Endothelial cell of hepatic sinusoid (primary cell): ENCODE results near the gene VIL1.

Source experiments
- in situ Hi-C: cut with HindIII; loops from 2 replicates; pipeline ENCODE4 v1.10.0; 2017; ENCODE audit warnings: low sequenced_read_pairs

The VIL1 gene

GRCh38 chr2:218394298-218395089, 24.4 kb upstream of the VIL1 start:
- in situ Hi-C loops = no loop called here

- in situ Hi-C loops = no loop called here
Observed at GRCh38 chr2:218395090-218395444, 23.9 kb upstream of the VIL1 start.

- in situ Hi-C loops = no loop called here
Observed at GRCh38 chr2:218395456-218395825, 23.5 kb upstream of the VIL1 start.

- in situ Hi-C loops = no loop called here
Observed at GRCh38 chr2:218395826-218396687, 22.9 kb upstream of the VIL1 start.

GRCh38 chr2:218396688-218397462, 22.0 kb upstream of the VIL1 start:
- in situ Hi-C loops = no loop called here

GRCh38 chr2:218397463-218397819, 21.5 kb upstream of the VIL1 start:
- in situ Hi-C loops = no loop called here

- in situ Hi-C loops = no loop called here
Observed at GRCh38 chr2:218397820-218398436, 21.0 kb upstream of the VIL1 start.

GRCh38 chr2:218398437-218399390, 20.2 kb upstream of the VIL1 start:
- in situ Hi-C loops = no loop called here

- in situ Hi-C loops = loop anchor here (5.0 kb wide), 1 partner anchor 102 kb away; no protein-coding TSS in a partner anchor
Observed at GRCh38 chr2:218399391-218400166, 19.3 kb upstream of the VIL1 start, which contains the start of gene CTDSP1. CTDSP1 (plus strand) TSS chr2:218399868; CDS start chr2:218400091, 223 bp downstream.

- in situ Hi-C loops = loop anchor here (5.0 kb wide), 1 partner anchor 103 kb away; no protein-coding TSS in a partner anchor
Observed at GRCh38 chr2:218400167-218400929, 18.6 kb upstream of the VIL1 start.

- in situ Hi-C loops = loop anchor here (5.0 kb wide), 1 partner anchor 104 kb away; no protein-coding TSS in a partner anchor
Observed at GRCh38 chr2:218400930-218401881, 17.7 kb upstream of the VIL1 start.

GRCh38 chr2:218401890-218402289, 17.0 kb upstream of the VIL1 start:
- in situ Hi-C loops = loop anchor here (5.0 kb wide), 1 partner anchor 105 kb away; no protein-coding TSS in a partner anchor

- in situ Hi-C loops = loop anchor here (5.0 kb wide), 1 partner anchor 105 kb away; no protein-coding TSS in a partner anchor
Observed at GRCh38 chr2:218402491-218402901, 16.4 kb upstream of the VIL1 start.

GRCh38 chr2:218402911-218403411, 16.0 kb upstream of the VIL1 start:
- in situ Hi-C loops = loop anchor here (5.0 kb wide), 1 partner anchor 106 kb away; no protein-coding TSS in a partner anchor

GRCh38 chr2:218403810-218404209, 15.1 kb upstream of the VIL1 start:
- in situ Hi-C loops = loop anchor here (5.0 kb wide), 1 partner anchor 107 kb away; no protein-coding TSS in a partner anchor

GRCh38 chr2:218404351-218405085, 14.4 kb upstream of the VIL1 start:
- in situ Hi-C loops = loop anchor here (5.0 kb wide), 1 partner anchor 107 kb away; no protein-coding TSS in a partner anchor
